ENCODE results near the gene TMEM190. TPM values are rescaled to one million over a fixed set of nuclear protein-coding genes. Genes with fewer than 3 reads are reported as not detected.

TMEM190 gene
- total and polyA plus RNA-seq, 9 of the 15 experiments (the other 6 are each of a cell fraction or from before 2014, with no cell fraction given): not detected

DNA sequence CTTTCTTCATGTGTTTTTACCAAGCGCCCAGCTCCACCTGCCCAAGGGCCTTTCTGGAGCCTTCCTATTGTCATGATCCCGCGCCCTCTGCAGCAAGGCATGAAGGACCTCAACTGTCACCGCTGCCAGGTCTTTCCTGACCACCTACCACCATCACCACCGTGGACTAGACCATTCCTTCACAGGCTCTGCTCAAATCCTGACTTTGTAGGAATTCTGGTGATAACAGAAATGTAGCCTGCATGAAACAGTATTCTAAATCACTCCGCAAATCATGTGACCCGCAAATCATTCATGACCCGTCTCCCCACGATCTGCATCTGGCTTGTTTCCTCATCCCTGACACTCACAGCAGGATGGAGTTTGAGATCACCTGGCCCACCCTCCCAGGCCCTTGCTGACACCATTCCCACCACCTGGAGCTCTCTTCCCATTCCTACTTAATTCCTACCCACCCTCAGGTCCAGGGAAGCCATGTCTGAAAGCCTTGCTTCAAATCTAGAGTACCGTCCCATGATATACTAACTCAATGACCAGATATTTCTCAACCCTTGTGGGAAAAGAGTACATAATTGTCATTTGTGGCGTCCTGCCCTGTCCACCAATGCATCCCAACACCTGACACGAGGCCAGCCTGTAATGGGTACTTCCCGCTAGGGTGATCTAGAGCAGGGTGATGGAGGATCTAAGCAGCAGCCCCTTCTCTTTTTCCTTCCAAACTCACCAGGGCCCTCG, 29.6 kb downstream of the TMEM190 start:
- POLR2A ChIA-PET: interaction anchor here (0.6 to 6.6 kb wide), 29 partner anchors 8 to 288 kb away, joined by 3 to 195 read pairs (median 3); partner anchors contain the start of genes NAT14, PPP1R12C, PPP6R1 and PTPRH
- no peak for ATAC-seq
- BruUV-seq (replicated peaks): TSS peak; percentile 56
- H3K4me3 ChIP-seq: peak overlapping the region; percentile 98
- FAIRE-seq: no peak
- peaks cover 33% of the 10 kb centered on the region for H4K20me1 ChIP-seq (replicated peaks; ENCODE audit: control insufficient read depth, insufficient read depth, low read length)
- no peak overlapping the region for H2AFZ ChIP-seq (ENCODE audit: low read depth, low read length)
- in situ Hi-C loops (cut with MboI): no loop called here
- H3K36me3 ChIP-seq (ENCODE audit: control insufficient read depth, insufficient read depth, low read length): peaks cover 53% of the 10 kb centered on the region
- WGBS (ENCODE audit: insufficient coverage, low coverage, missing lambda C conversion rate): 34% methylated on average over 12 of the region's 14 CpGs
- intact Hi-C loops (cut with micrococcal nuclease): no loop called here
- no peaks in the 10 kb centered on the region for H3K27me3 ChIP-seq (ENCODE audit: control insufficient read depth in 2 of 2, insufficient read depth in 2 of 2, low read length in 2 of 2)
- H3K9me3 ChIP-seq (replicated peaks; ENCODE audit: control insufficient read depth, insufficient read depth, low read depth, low read length): peaks cover 18% of the 10 kb centered on the region
- H3K9me1 ChIP-seq (ENCODE audit: control insufficient read depth, insufficient read depth, low read length): peaks cover 6% of the 10 kb centered on the region
- CTCF ChIA-PET (ENCODE audit: low intra/inter-chr PET ratio): no interaction called here
- H3K9ac ChIP-seq (ENCODE audit: insufficient read depth in 1 of 2, low read depth in 2 of 2, low read length in 2 of 2): peak overlapping the region; percentile 95 to 99
- H3K79me2 ChIP-seq (ENCODE audit: control insufficient read depth, insufficient read depth, low read length): peaks cover 49% of the 10 kb centered on the region
- H3K4me2 ChIP-seq (ENCODE audit: insufficient read depth, low read length): peak overlapping the region; percentile 96
- DNase-seq (ENCODE audit: extremely low read depth in 1 of 4, low spot score in 3 of 4): no peak
- H3K27ac ChIP-seq (ENCODE audit: extremely low read depth, low read depth, low read length): peak overlapping the region; percentile 100
- H3K4me1 ChIP-seq (replicated peaks in 1 of 2; ENCODE audit: control insufficient read depth in 2 of 2, insufficient read depth in 2 of 2, low read length in 2 of 2): peaks cover 19 to 50% of the 10 kb centered on the region in 2 experiments
- TF ChIP-seq CEBPB (tag; IDR thresholded peaks at IDR 0.05) (0 out of 2 replicates have a peak, but pooled peaks have one; percentile 23), SNIP1 (IDR thresholded peaks at IDR 0.05; ENCODE audit: low read depth) (no peak), SIRT6 (IDR thresholded peaks at IDR 0.05; ENCODE audit: low read depth, low read length) (no peak), MNT (conservative IDR thresholded peaks at IDR 0.05) (no peak), SP1 (CRISPR knock-in tag; IDR thresholded peaks at IDR 0.05) (peak; percentile 48; the same call in 1 of the 2 replicates), ELF1 (tag; IDR thresholded peaks at IDR 0.05) (no peak), CREB1 (IDR thresholded peaks at IDR 0.05) (no peak), CREB1 (CRISPR knock-in tag; IDR thresholded peaks at IDR 0.05) (no peak), CHD1 (IDR thresholded peaks at IDR 0.05; ENCODE audit: low read length) (peak; percentile 18), KDM5B (IDR thresholded peaks at IDR 0.05; ENCODE audit: insufficient replicate concordance, low read depth, low read length) (peak; percentile 30), MYC (IDR thresholded peaks at IDR 0.05; ENCODE audit: low read depth, low read length) (0 out of 2 replicates have a peak, but pooled peaks have one; percentile 22), MYC (CRISPR knock-in tag; IDR thresholded peaks at IDR 0.05; ENCODE audit: borderline replicate concordance, low read depth) (no peak), RBM39 (optimal IDR thresholded peaks at IDR 0.05; ENCODE audit: low read depth, low read length) (peak; percentile 60), NFRKB (IDR thresholded peaks at IDR 0.05; ENCODE audit: low read depth) (no peak), U2AF2 (optimal IDR thresholded peaks at IDR 0.05; ENCODE audit: low read depth, low read length) (no peak), GTF2F1 (IDR thresholded peaks at IDR 0.05; ENCODE audit: low read depth, low read length) (no peak)
- TF ChIP-seq, protein P1, sequence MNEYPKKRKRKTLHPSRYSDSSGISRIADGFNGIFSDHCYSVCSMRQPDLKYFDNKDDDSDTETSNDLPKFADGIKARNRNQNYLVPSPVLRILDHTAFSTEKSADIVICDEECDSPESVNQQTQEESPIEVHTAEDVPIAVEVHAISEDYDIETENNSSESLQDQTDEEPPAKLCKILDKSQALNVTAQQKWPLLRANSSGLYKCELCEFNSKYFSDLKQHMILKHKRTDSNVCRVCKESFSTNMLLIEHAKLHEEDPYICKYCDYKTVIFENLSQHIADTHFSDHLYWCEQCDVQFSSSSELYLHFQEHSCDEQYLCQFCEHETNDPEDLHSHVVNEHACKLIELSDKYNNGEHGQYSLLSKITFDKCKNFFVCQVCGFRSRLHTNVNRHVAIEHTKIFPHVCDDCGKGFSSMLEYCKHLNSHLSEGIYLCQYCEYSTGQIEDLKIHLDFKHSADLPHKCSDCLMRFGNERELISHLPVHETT (CRISPR knock-in tag; conservative IDR thresholded peaks at IDR 0.05 in 1 of 2, IDR thresholded peaks at IDR 0.05 in 1 of 2): no peak
- TF ChIP-seq, protein P2, sequence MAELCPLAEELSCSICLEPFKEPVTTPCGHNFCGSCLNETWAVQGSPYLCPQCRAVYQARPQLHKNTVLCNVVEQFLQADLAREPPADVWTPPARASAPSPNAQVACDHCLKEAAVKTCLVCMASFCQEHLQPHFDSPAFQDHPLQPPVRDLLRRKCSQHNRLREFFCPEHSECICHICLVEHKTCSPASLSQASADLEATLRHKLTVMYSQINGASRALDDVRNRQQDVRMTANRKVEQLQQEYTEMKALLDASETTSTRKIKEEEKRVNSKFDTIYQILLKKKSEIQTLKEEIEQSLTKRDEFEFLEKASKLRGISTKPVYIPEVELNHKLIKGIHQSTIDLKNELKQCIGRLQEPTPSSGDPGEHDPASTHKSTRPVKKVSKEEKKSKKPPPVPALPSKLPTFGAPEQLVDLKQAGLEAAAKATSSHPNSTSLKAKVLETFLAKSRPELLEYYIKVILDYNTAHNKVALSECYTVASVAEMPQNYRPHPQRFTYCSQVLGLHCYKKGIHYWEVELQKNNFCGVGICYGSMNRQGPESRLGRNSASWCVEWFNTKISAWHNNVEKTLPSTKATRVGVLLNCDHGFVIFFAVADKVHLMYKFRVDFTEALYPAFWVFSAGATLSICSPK (IDR thresholded peaks at IDR 0.05; ENCODE audit: borderline replicate concordance): no peak

Measured in K562 (cell line).